Kidney epithelial cell (primary cell): ENCODE measurements around the gene SLAMF8. TPM values are rescaled to one million over a fixed set of nuclear protein-coding genes. Genes with fewer than 3 reads are reported as not detected.

Experiments used
- DNase-seq: peaks from one replicate; pipeline ENCODE4 v3.0.0-alpha.2; 2010; ENCODE audit warnings: low read depth
- H3K27me3 ChIP-seq: 2 replicates; pipeline ENCODE4 v1.6.0; 2011; ENCODE audit warnings: low read length; ENCODE audit not compliant: control insufficient read depth, insufficient read depth
- H3K36me3 ChIP-seq: 2 replicates; pipeline ENCODE4 v1.5.1; 2011; ENCODE audit warnings: low read length; ENCODE audit not compliant: control insufficient read depth, insufficient read depth
- H3K4me3 ChIP-seq: 2 replicates; pipeline ENCODE4 v1.5.1; 2011; ENCODE audit warnings: low read depth, mild to moderate bottlenecking, control low read depth, low read length
- CTCF ChIP-seq: IDR thresholded peaks from 2 replicates; pipeline ENCODE4 v1.5.1; 2011; ENCODE audit warnings: mild to moderate bottlenecking, moderate library complexity, low read length, control low read depth, inconsistent platforms; ENCODE audit not compliant: insufficient read depth, poor library complexity, severe bottlenecking
- total RNA-seq: library from RNA; depleted of rRNA; stranded (reverse); fragments of >200 nt; gene quantifications from 2 replicates; pipeline ENCODE4 v1.2.3, GENCODE V29; 2015

Gene SLAMF8
- total RNA-seq, 1 donor from 2014 or later = 0.04 TPM

DNA sequence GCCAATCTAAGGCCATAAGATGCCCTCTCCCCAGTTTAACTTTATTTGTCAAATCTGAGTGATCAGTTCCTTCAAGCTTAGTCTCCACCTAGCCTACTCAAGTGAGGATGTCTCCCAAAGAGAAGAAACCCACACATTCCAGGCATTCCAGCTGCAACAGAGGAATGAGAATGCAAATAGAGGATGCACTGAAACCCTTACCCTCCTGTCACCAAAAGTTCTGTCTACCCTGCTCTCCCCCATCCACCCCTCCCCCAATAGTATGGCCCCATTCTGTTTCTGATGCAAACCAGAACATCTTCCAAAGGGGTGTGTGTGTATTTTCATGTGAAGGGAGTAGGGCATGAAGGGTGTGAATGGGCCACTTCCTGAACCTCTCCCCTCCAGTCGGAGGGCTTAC, 42.9 kb upstream of the SLAMF8 start:
- Histone ChIP-seq H3K4me3 (no peak overlapping the region), H3K36me3 (no peaks in the 10 kb centered on the region), H3K27me3 (no peaks in the 10 kb centered on the region)
- no peak for TF ChIP-seq CTCF
- no peak for DNase-seq

- H3K27me3 ChIP-seq = no peaks in the 10 kb centered on the region
- no peak overlapping the region for H3K4me3 ChIP-seq
- no peaks in the 10 kb centered on the region for H3K36me3 ChIP-seq
- TF ChIP-seq CTCF = no peak
- DNase-seq = no peak
Observed at GRCh38 chr1:159786465-159786864, 40.2 kb upstream of the SLAMF8 start.

DNA sequence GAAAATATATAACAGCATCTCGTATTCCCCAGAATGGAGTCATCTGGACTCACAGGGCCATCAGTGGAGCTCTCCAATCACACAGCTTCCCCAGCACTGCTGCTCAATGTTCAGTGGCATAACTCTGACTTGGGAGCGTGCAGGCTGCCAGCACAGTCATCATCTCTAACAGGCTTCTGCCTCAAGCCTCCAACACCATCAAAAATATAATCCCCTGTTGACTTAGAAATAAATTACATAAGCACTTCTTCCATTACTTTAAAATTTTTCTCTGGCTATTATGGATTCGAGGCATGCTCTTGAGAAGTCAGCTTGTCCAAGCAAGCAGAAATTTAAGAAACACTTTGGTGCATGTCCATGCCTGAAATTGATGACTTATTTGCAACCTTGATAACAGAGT, 39.7 kb upstream of the SLAMF8 start:
- Histone ChIP-seq H3K36me3 (no peaks in the 10 kb centered on the region), H3K4me3 (no peak overlapping the region), H3K27me3 (no peaks in the 10 kb centered on the region)
- DNase-seq = no peak
- TF ChIP-seq CTCF = no peak

DNA sequence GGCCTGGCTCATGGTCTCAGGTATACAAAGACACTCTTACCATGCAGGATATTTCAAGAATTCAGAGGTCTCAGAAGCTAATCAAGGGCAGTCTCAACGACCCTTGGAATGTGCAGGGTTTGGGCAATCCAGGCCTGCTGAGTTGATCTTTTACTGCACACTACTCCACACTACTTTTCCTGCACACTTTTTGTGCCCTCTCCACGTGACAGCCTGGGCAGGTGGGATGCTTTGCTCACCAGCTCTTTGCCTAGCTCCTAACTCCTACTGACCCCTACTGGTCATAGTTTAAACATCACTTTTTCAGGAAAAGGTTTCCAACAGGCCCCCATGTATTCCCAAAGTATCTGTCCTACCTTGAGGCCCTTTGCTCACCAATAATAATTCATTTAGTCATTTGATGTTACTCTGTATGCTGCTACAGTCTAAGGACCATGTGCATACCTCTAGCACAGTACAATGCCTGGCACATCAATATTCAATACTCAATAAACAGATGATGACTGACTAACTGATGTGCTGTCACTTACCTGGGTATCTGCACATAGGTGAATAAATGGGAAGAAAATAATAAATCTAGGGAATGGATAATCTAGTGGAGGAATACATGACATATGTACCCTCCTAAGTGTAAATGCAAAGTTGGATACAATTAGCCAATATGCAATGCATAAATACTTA, 36.3 kb upstream of the SLAMF8 start:
- DNase-seq = no peak
- TF ChIP-seq CTCF = peak; percentile 54
- Histone ChIP-seq H3K27me3 (peaks cover 7% of the 10 kb centered on the region), H3K36me3 (no peaks in the 10 kb centered on the region), H3K4me3 (no peak overlapping the region)

- DNase-seq = no peak
- no peak for TF ChIP-seq CTCF
- Histone ChIP-seq H3K36me3 (no peaks in the 10 kb centered on the region), H3K4me3 (no peak overlapping the region), H3K27me3 (peaks cover 10% of the 10 kb centered on the region)
Observed at GRCh38 chr1:159791031-159791430, 35.6 kb upstream of the SLAMF8 start.

GRCh38 chr1:159791461-159791860, 35.2 kb upstream of the SLAMF8 start:
- Histone ChIP-seq H3K27me3 (peaks cover 10% of the 10 kb centered on the region), H3K36me3 (no peaks in the 10 kb centered on the region), H3K4me3 (no peak overlapping the region)
- TF ChIP-seq CTCF = no peak
- no peak for DNase-seq
